ENCODE data around the gene THSD8.
A peak's percentile ranks its signal among the peaks of the same experiment; 100 is the strongest.
"Not testable (repeated sequence)": the region's sequence is repeated elsewhere in the genome, so short reads cannot be mapped to it uniquely, and the experiment has no call there.

The THSD8 gene

DNA sequence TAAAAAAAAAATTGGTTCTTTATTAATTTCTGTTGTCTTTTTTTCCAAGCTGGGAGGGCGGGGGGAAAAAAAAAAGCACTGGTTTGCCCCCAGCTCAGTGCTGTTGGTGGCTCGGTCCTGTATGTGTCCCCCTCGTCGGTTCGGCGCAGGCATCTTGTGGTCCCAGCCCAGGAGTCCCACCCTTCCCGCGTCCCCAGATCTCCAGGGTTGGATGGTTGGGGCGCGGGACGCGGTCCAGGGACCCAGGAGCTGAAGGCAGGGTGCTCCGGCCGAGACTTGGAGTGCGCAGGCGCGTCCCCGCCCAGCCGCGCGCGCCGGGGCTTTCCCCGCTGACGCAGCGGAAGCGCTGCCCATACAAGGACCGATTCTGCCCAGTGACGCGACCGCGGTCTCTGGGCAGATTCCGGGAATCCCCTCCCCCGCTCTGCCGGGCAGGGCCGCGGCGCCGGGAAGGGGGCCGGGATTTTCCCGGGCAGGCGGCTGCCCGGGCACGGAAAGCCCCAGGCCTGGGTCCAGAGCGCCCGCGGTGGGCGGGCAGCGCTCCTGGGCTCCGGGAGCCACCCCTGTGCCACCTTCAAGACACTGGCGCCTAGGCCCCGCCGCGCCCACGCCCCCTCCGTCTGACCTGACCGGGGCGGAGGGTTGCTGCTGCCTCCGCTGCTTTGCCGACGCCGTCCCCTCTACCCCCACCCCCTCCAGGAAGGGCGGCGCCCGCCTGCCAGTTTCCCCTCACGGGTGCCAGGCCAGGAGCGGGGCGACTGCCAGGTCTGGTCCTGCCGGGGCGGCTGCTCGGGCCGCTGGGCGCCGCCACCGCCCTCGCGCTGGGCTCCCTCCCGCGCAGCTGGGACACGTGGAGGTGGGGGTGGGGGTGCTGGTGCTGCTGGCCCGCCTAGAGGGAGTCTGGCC is 8.3 kb upstream of the THSD8 start:
- peak; percentile 88 to 94 for DNase-seq

- DNase-seq = no peak
Observed at GRCh38 chr19:12794196-12794941, 7.5 kb upstream of the THSD8 start.

DNA sequence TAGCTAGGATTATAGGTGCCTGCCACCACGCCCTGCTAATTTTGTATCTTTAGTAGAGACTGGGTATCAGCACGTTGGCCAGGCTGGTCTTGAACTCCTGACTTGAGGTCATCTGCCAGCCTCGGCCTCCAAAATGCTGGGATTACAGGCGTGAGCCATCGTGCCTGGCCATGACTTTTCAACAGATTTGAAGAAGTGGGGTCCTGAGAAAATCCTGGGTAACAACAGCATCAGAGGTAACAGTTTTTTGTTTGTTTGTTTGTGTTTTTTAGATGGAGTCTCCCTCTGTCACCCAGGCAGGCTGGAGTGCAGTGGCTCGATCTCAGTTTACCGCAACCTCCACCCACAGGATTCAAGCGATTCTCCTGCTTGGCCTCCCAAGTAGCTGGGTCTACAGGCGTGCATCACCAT is 6.9 kb upstream of the THSD8 start:
- DNase-seq = no peak

GRCh38 chr19:12796146-12797071 is 5.5 kb upstream of the THSD8 start:
- peak; percentile 75 to 89 for DNase-seq

GRCh38 chr19:12797141-12797587 is 4.7 kb upstream of the THSD8 start:
- DNase-seq = no peak

DNA sequence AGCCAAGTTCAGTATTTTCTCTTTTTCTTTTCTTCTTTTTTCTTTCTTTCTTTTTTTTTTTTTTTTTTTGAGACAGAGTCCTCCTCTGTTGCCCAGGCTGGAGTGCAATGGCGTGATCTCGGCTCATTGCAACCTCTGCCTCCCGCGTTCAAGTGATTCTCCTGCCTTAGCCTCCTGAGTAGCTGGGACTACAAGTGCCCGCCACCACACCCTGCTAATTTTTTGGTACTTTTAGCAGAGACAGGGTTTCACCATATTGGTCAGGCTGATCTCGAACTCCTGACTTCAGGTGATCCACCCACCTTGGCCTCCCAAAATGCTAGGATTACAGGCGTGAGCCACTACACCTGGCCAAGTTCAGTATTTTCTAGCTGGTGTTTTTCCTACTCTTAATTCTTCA is 4.3 kb upstream of the THSD8 start:
- not testable (repeated sequence) for DNase-seq

DNA sequence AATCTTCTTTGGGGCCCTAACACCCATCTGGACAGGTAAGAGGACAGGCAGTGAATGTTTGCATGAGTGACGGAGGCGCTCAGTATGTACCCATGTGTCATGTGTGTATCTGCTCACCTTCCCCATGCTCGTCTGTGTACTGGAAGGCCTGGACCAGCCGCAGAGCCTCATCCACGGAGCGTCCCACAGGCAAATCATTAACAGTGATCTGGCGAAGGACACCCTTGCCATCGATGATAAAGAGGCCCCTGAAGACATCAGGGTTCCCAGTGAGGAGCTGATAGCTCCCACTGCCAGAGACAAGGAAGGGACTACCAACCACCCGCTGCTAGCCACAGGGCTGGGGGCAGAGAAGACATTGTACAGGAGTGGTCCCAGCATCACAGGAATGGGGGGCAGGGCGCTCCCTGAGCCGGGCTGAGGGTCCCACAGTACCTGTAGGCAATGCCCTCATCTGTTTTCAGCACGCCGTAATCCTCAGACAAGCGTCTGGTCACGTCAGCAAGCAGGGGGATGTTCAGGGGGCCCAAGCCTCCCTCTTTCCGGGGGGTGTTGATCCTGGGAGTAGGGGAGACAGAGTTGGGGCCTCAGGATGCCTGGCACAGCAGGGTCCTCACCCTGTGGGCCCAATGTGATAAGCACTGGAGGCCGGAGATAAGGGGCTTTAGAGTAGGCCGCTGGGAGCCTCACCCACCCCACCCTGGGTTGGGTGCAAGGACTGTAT is 2.0 kb upstream of the THSD8 start:
- DNase-seq = no peak

GRCh38 chr19:12800466-12800770 is 1.5 kb upstream of the THSD8 start:
- DNase-seq = no peak

DNA sequence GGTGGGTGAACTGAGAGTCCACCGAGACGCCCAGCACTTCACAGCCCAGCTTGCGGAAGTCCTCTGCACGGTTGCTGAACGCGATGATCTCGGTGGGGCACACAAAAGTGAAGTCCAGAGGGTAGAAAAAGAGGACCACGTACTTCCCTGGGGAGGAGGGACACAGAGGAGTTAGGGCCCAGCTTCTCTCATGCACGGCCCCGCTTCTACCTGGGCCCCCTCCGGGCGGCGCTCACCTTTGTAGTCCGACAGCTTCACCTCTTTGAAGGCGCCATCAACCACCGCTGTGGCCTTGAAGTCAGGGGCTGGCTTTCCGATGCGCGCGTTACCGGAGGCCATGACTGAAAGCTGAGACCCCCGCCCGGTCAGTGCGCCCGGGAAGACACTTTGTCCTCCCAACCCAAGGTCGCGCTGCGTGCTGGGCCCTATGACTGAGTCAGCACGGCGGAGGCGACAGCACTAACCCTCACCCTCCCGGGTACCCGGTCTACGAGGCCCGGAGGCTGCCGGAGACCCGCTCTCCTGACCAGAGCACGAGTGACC is 875 bp upstream of the THSD8 start:
- peak; percentile 8 to 24 for DNase-seq

DNA sequence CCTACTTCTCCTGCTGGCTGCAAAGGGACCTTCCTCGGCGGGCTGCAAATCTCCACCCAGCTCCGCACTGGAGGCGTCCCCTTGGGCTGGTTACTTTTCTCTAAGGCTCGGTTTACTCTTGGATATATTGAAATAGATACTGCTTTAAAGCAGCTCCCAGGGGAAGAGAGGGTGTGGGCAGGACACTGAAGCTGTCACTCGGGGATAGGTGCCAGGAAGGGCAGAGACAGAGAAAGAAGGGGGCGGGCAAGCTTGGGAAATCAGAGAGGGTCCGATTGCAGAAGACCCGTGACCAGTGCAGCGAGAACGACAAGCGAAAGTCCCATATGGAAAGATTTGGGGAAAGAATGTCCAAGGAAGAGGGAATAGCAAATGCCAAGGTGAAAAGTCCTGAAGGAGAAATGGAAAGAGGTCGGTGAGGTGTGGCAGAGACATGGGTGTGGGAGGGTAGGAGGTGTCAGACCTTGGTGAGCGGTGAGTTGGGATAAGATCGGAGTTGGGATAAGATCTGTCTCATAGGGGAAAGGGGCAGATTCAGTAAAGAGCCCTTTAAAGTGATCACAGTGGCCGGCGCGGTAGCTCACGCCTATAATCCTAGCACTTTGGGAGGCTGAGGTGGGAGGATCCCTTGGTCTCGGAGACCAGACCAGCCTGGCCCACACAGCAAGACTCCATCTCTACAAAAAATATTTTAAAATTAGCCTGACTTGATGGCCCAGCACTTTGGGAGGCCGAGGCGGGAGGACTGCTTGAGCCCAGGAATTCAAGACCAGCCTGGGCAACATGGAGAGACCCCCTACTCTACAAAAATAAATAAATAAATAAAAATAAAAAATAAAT is 618 bp downstream of the THSD8 start:
- no peak for DNase-seq

- DNase-seq = no peak
Observed at GRCh38 chr19:12804051-12804450, 2.2 kb downstream of the THSD8 start.

GRCh38 chr19:12806242-12807081 is 4.6 kb downstream of the THSD8 start, which contains the start of gene RNASEH2A:
RNASEH2A (plus strand) TSS chr19:12806584; CDS start chr19:12806674, 90 bp downstream.
- DNase-seq = peak; percentile 79 to 95

GRCh38 chr19:12815088-12815487 is 13.2 kb downstream of the THSD8 start:
- no peak for DNase-seq

- DNase-seq = not testable (repeated sequence)
Observed at GRCh38 chr19:12817188-12817587, 15.3 kb downstream of the THSD8 start.

- DNase-seq = not testable (repeated sequence)
Observed at GRCh38 chr19:12817810-12818209, 15.9 kb downstream of the THSD8 start.

DNA sequence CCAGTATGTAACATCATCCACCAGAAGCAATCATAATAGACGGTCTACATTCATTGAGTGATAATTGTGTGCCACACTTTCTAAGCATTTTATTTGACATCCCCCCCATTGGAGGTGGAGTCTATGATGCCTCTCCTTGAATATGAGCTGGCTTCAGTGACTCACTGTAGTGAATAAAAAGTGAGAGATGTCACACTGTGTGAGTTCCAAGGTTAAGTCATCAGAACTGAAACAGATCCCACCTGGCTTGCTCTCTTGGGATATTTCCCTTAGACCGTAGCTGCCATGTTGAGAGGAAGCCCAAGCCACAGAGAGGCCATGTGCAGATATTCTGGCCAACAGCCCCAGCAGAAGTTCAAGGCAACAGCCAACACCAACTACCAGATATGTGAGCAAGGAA is 19.9 kb downstream of the THSD8 start:
- DNase-seq = no peak

DNA sequence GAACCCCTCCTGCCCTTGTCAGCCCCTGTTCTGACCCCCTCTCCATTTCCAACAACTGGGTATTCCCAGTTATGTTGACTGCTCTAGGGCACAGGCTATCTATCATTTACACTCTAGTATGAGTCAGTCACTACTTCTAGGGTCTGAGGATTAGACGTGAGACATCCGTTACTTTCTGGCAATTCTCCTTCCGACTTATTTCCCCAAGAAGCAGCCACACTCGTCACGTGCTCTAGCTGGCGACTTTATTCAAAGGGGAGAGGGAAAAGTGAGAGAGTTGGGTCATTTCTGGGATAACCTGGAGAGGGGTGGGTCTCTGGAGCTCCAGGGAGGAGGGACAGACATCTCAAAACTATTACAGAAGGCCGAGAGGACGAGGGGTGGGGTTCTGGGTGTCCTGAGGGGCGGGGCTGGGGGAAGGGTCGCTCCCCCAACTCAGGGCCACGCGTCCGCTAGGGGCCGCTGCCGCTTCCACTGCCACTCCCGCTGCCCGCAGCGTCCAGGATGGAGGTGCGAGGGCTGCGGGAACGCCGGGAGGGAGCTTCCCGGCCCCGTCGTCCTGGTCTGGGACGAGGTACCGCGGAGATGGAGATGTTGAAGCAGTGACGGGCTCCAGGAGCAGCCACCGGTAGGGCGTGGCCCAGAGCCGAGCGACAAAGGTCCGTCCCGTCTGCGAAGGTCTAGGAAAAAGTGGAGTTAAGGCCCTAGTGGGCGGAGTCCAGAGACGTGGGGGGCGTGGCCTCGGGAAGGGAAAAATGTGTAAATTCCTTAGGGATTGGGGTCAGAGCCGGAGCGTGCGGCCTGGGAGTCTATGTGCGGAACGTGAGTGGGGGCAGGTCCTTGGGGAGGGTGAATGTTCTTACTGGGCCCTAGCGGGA is 23.6 kb downstream of the THSD8 start:
- peak; percentile 37 to 66 for DNase-seq

GRCh38 chr19:12828494-12828893 is 26.6 kb downstream of the THSD8 start:
- peak in 1 of 2 experiments; percentile 57 for DNase-seq

DNA sequence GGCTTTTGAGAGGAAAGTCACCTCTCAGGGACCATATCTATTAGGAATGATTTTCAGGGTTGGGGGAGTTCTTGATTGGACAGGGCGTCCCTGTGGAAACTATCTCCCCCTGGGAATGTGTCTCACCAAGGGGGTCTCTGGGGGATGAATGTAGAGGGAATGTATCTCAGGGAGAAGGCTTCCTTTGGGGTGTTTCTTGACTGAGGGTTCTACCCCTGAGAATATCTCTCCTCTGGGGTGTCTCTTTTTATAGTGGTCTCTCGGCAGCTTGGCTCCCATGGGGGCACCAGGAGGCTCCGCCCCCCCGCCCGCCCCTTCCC is 31.5 kb downstream of the THSD8 start:
- peak in 1 of 2 experiments; percentile 73 for DNase-seq
